Mammary epithelial cell (primary cell): Measurements from ENCODE around the gene NOL3.

Experiments used
- CTCF ChIP-seq, 2 donors: IDR thresholded peaks in 1 of 2; conservative IDR thresholded peaks in 1 of 2; 2 replicates each; pipeline ENCODE4 v1.5.1; 2011 to 2012; ENCODE audit warnings: inconsistent platforms in 2 of 2, low read length in 2 of 2, mild to moderate bottlenecking in 2 of 2, control low read depth in 1 of 2, low read depth in 1 of 2; ENCODE audit not compliant: insufficient read depth in 1 of 2; ENCODE audit errors: extremely low read depth in 1 of 2
- EZH2 ChIP-seq: IDR thresholded peaks from 2 replicates; pipeline ENCODE4 v1.6.1; 2012; ENCODE audit warnings: low read length, inconsistent platforms, borderline replicate concordance

- TF ChIP-seq EZH2 (no peak), CTCF (conservative IDR thresholded peaks at IDR 0.05 in 1 of 2, IDR thresholded peaks at IDR 0.05 in 1 of 2; ENCODE audit: extremely low read depth in 1 of 2, insufficient read depth in 1 of 2, low read depth in 1 of 2, low read length in 2 of 2) (no peak)
Observed at GRCh38 chr16:67211674-67212073, 41.3 kb downstream of the NOL3 start.
